HFF-Myc (cell line): ENCODE results near the gene CTTN.
"Not testable (repeated sequence)": the region's sequence is repeated elsewhere in the genome, so short reads cannot be mapped to it uniquely, and the experiment has no call there.

Experiments
- DNase-seq: peaks from one replicate; pipeline ENCODE4 v3.0.0-alpha.2; 2011; ENCODE audit warnings: low read depth; ENCODE audit errors: extremely low read depth
- H3K4me3 ChIP-seq: replicated peaks from 2 replicates; pipeline ENCODE4 v1.5.1; 2011; ENCODE audit warnings: low read depth, mild to moderate bottlenecking, control low read depth, low read length
- CTCF ChIP-seq: IDR thresholded peaks from 2 replicates; pipeline ENCODE4 v1.5.1; 2012; ENCODE audit warnings: mild to moderate bottlenecking, low read depth, low read length, control low read depth; ENCODE audit errors: missing control alignments

CTTN gene

GRCh38 chr11:70387564-70387963, 10.8 kb upstream of the CTTN start:
- no peak for TF ChIP-seq CTCF
- H3K4me3 ChIP-seq = no peak overlapping the region
- no peak for DNase-seq

GRCh38 chr11:70389201-70389600, 9.1 kb upstream of the CTTN start:
- no peak for TF ChIP-seq CTCF
- no peak overlapping the region for H3K4me3 ChIP-seq
- DNase-seq = no peak

- not testable (repeated sequence) for DNase-seq, H3K4me3 ChIP-seq
Measured at GRCh38 chr11:70390882-70391281, 7.4 kb upstream of the CTTN start.

- no peak for DNase-seq
- TF ChIP-seq CTCF = no peak
- no peak overlapping the region for H3K4me3 ChIP-seq
Measured at GRCh38 chr11:70394211-70394950, 3.9 kb upstream of the CTTN start.

DNA sequence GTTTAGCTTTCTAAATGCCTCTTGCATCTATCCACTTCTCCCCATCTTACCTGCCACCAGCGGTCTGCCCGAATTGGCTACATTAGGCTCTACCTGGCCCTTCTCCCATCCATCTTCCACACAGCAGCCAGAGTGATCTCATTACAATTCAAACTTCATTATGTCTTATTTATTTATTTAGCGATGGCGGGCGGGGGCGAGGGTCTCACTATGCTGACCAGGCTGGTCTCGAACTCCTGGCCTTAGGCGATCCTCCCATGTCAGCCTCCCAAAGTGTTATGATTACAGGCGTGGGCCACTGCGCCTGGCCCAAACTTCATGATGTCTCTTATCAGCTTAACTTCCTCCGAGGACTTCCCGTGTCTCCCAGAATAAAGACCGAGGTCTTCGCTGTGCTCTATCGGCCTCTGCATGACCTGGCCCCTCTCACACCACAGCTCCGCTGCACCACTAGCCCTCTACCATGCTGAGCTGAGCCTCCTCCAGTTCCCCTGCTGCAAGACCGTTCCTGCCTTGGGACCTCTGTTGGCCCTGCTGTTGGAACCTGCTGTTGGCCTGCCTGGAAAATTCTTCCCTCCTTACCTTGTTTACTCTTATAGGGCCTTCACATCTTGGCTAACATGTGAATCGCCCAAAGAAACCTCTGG, 870 bp upstream of the CTTN start:
- peak overlapping the region; percentile 99 for H3K4me3 ChIP-seq
- no peak for DNase-seq
- TF ChIP-seq CTCF = no peak

GRCh38 chr11:70398834-70399680, 728 bp downstream of the CTTN start:
- no peak for TF ChIP-seq CTCF
- DNase-seq = no peak
- H3K4me3 ChIP-seq = peak overlapping the region; percentile 99

DNA sequence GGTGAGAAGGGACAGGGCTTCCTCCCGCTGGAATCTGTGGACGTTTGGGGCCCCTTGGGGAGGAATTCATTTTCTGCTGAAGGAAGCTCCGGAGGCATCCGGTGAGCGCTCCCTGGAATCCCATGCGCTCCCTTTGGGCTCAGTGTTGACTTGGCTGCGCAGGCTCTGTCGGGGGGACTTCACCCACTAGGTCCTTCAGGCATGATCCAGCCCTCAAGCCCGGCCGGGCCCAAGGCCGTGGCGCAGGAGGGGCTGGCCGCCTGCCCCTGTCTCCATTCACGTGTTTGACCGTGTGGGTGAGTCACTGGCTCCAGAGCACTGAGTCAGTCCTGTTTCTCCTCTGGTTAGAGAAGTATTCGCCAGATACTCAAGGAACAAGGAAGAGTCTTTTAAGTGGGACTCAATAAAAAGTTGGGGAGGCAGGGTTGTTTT, 1.4 kb downstream of the CTTN start:
- no peak for TF ChIP-seq CTCF
- DNase-seq = peak; percentile 72
- H3K4me3 ChIP-seq = peak overlapping the region; percentile 99
